ENCODE measurements around the gene CACNB4. TPM values are rescaled to one million over a fixed set of nuclear protein-coding genes. Genes with fewer than 3 reads are reported as not detected.

The CACNB4 gene
- total RNA-seq, 2 experiments from 2014 or later = 0.06 to 0.76 TPM

- TF ChIP-seq CTCF (conservative IDR thresholded peaks at IDR 0.05; ENCODE audit: low read length) (no peak), EZH2phosphoT487 (IDR thresholded peaks at IDR 0.05; ENCODE audit: borderline replicate concordance, low read depth, low read length) (no peak)
- H2AFZ ChIP-seq (ENCODE audit: low read length) = no peak overlapping the region
- H3K36me3 ChIP-seq (ENCODE audit: insufficient read depth, low read length) = no peaks in the 10 kb centered on the region
- no peaks in the 10 kb centered on the region for H3K79me2 ChIP-seq (ENCODE audit: insufficient read depth, low read depth, low read length)
- DNase-seq (ENCODE audit: low spot score) = no peak
- H3K4me1 ChIP-seq (ENCODE audit: insufficient read depth, low read length, poor library complexity, severe bottlenecking) = no peaks in the 10 kb centered on the region
- no peaks in the 10 kb centered on the region for H4K20me1 ChIP-seq (ENCODE audit: insufficient read depth, low read length)
- no peak overlapping the region for H3K27ac ChIP-seq (ENCODE audit: low read depth, low read length, poor library complexity, severe bottlenecking)
- ChIA-PET POLR2A (no interaction called here), CTCF (ENCODE audit: unreplicated experiment) (no interaction called here)
- H3K9me2 ChIP-seq (ENCODE audit: insufficient read depth, low read length) = no peaks in the 10 kb centered on the region
- no peak overlapping the region for H3K4me3 ChIP-seq (ENCODE audit: low read depth, low read length, poor library complexity, severe bottlenecking)
- no peak overlapping the region for H3K4me2 ChIP-seq (ENCODE audit: low read length)
- no peaks in the 10 kb centered on the region for H3K9me3 ChIP-seq (ENCODE audit: low read length)
- no TSS peak for BruUV-seq (replicated peaks)
- intact Hi-C loops (cut with micrococcal nuclease; ENCODE audit: unreplicated experiment) = no loop called here
Observed at GRCh38 chr2:151953467-151953866, 145.4 kb downstream of the CACNB4 start.

- no peaks in the 10 kb centered on the region for H4K20me1 ChIP-seq (ENCODE audit: insufficient read depth, low read length)
- no peaks in the 10 kb centered on the region for H3K36me3 ChIP-seq (ENCODE audit: insufficient read depth, low read length)
- H3K4me3 ChIP-seq (ENCODE audit: low read depth, low read length, poor library complexity, severe bottlenecking) = no peak overlapping the region
- no peaks in the 10 kb centered on the region for H3K9me3 ChIP-seq (ENCODE audit: low read length)
- no peak overlapping the region for H3K4me2 ChIP-seq (ENCODE audit: low read length)
- no peaks in the 10 kb centered on the region for H3K9me2 ChIP-seq (ENCODE audit: insufficient read depth, low read length)
- no peaks in the 10 kb centered on the region for H3K79me2 ChIP-seq (ENCODE audit: insufficient read depth, low read depth, low read length)
- intact Hi-C loops (cut with micrococcal nuclease; ENCODE audit: unreplicated experiment) = no loop called here
- ChIA-PET CTCF (ENCODE audit: unreplicated experiment) (no interaction called here), POLR2A (interaction anchor here (0.6 kb wide), 2 partner anchors 10 to 1317 kb away, joined by 3 to 4 read pairs; no protein-coding TSS in a partner anchor)
- H3K4me1 ChIP-seq (ENCODE audit: insufficient read depth, low read length, poor library complexity, severe bottlenecking) = no peaks in the 10 kb centered on the region
- no peak overlapping the region for H2AFZ ChIP-seq (ENCODE audit: low read length)
- TF ChIP-seq EZH2phosphoT487 (IDR thresholded peaks at IDR 0.05; ENCODE audit: borderline replicate concordance, low read depth, low read length) (no peak), CTCF (conservative IDR thresholded peaks at IDR 0.05; ENCODE audit: low read length) (no peak)
- DNase-seq (ENCODE audit: low spot score) = no peak
- H3K27ac ChIP-seq (ENCODE audit: low read depth, low read length, poor library complexity, severe bottlenecking) = no peak overlapping the region
- BruUV-seq (replicated peaks) = no TSS peak
Observed at GRCh38 chr2:151952691-151953456, 146.0 kb downstream of the CACNB4 start.

- Histone ChIP-seq H3K79me2 (ENCODE audit: insufficient read depth, low read depth, low read length) (no peaks in the 10 kb centered on the region), H3K9me3 (ENCODE audit: low read length) (no peaks in the 10 kb centered on the region), H3K4me1 (ENCODE audit: insufficient read depth, low read length, poor library complexity, severe bottlenecking) (no peaks in the 10 kb centered on the region), H3K4me3 (ENCODE audit: low read depth, low read length, poor library complexity, severe bottlenecking) (no peak overlapping the region), H2AFZ (ENCODE audit: low read length) (no peak overlapping the region), H3K9me2 (ENCODE audit: insufficient read depth, low read length) (no peaks in the 10 kb centered on the region), H4K20me1 (ENCODE audit: insufficient read depth, low read length) (no peaks in the 10 kb centered on the region), H3K27ac (ENCODE audit: low read depth, low read length, poor library complexity, severe bottlenecking) (no peak overlapping the region), H3K4me2 (ENCODE audit: low read length) (no peak overlapping the region), H3K36me3 (ENCODE audit: insufficient read depth, low read length) (no peaks in the 10 kb centered on the region)
- TF ChIP-seq CTCF (conservative IDR thresholded peaks at IDR 0.05; ENCODE audit: low read length) = no peak
- CTCF ChIA-PET (ENCODE audit: unreplicated experiment) = no interaction called here
- POLR2A ChIA-PET = interaction anchor here (1.2 kb wide), 1 partner anchor 9 kb away, joined by 3 read pairs; no protein-coding TSS in a partner anchor
- intact Hi-C loops (cut with micrococcal nuclease; ENCODE audit: unreplicated experiment) = no loop called here
- no TSS peak for BruUV-seq (replicated peaks)
- DNase-seq (ENCODE audit: low spot score) = no peak
Observed at GRCh38 chr2:151947813-151948165, 151.1 kb downstream of the CACNB4 start.

Measured in OCI-LY7 (cell line).